ENCODE results near the gene NRXN2.

NRXN2 gene

DNA sequence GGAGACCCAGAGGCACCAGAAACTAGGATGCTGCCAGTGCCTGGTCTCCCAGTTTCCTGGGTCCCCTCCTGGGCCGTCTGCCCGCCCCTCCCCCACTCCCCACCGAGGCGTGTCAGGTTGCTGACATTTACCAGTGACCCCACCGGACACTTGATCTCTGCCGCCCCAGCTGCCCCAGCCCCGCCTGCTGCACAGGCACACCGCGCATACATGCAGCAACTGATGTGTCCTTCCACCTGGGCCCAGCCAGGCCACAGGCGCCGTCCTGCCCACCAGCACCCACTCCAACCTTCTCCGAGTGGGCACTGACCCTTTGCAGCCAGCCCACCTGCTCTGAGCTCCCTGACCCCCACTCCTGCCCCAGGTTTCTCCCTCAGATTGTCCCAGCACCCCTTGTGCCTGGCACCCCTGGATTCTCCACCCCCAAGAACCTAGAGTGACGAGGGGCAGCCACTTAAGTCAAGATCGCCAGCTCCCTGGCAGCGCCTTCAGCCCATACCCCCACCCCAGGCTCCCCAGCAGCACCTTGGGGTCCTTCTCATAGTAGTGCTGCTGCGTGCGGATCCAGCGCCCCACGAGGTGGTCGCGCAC, 36.2 kb upstream of the NRXN2 start:
- no peak overlapping the region for H3K4me3 ChIP-seq (ENCODE audit: low read depth, low read length)

DNA sequence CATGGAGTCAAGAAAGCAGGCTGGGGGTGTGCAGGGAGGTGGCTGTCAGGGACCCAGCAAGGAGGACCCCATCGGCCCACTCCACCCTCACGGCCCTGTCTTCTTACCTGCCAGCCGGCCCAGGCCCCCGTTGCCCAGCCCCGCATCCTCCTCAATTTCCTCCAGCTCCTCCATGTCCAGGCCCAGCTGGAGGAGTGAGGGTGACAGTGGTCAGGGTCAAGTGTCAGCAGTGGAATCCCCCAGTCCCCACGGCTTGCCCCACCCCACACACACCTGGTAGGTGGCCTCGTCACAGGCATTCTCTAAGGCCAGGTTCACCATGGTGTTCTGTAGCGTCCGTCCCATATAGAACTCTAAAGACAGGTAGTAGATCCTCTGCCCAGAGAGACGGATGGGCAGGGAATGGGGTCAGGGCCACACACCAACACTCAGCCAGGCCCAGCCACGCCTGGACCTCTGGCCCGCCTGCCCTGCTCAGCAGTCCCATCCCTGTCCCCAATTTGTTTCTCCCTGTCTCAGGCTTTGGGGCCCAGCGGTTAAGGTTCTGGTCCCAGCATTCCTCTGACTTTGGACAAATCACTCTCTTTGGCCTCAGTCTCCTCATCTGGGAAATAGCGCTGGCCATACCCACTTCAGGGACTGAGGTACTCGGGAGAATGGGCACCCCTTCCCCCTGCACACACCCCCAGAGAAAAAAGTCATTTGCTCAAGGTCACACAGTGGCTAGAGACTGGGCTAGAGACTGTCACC, 35.5 kb upstream of the NRXN2 start:
- no peak overlapping the region for H3K4me3 ChIP-seq (ENCODE audit: low read depth, low read length)

DNA sequence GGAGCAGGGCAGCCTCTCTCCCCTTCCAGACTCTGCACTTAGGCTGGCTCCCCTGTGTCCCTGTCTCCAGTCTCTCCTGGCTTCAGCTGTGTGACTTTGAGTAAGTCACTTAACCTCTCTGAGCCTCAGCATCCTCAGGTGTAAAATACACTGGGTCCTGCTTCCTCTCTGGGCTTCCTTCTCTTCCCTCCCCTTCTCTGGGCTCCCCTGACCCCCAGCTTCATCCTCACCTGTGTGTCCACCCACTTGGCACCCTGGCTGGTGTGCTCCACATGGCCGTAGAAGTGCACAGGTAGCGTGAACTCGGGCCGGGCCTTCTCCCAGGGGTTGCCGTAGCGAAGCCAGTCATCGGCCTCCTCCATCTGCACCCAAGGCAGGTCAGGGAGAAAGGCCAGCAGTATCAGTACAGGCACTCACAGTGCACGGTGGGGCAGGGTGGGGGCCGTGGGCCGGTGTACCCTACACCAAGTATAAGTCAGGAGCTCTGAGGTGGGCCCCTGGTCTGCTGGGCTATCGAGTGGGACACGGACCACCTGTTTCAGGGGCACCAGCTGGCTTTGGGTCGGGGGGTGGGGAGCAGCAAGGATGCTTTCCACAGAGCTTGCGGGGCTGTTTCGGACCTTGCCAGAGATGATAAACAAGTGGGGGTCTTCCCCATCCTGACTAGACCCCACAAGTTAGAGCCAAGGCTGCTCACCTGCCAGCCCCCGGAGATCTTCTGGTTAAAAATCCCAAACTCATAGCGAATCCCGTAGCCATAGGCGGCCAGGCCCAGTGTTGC, 34.7 kb upstream of the NRXN2 start:
- no peak overlapping the region for H3K4me3 ChIP-seq (ENCODE audit: low read depth, low read length)

DNA sequence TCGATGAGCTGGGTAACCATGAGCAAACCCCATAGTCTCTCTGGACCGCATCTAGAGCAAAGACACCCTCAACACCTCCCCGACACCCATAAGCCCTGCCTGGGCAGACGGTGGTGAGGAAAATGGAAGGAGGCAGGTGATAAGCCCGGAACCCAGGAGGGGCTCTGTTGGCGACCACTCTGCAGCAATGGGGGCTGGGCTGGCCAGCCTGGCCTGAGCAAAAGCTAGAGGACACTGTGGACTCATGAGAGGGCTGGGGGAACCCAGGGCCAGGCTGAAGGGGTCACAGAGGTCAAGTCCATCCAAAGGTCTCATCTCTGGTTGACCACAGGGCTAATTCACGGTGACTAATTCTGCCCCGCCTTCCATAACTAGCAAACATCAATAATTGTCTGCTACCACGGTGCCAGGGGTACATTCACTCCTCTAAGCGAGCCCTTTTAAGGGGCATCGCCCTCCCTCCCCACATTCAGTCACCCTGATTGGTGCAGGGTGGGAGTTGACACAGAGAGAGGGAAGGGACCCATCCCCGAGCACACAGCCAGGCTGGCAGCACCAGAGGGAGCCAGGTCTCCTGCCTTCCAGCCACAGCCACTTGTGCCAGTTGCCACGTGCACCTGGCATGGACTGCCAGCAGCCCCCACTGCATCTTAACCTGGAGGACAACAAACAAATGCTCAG, 32.8 kb upstream of the NRXN2 start:
- H3K4me3 ChIP-seq (ENCODE audit: low read depth, low read length) = no peak overlapping the region

DNA sequence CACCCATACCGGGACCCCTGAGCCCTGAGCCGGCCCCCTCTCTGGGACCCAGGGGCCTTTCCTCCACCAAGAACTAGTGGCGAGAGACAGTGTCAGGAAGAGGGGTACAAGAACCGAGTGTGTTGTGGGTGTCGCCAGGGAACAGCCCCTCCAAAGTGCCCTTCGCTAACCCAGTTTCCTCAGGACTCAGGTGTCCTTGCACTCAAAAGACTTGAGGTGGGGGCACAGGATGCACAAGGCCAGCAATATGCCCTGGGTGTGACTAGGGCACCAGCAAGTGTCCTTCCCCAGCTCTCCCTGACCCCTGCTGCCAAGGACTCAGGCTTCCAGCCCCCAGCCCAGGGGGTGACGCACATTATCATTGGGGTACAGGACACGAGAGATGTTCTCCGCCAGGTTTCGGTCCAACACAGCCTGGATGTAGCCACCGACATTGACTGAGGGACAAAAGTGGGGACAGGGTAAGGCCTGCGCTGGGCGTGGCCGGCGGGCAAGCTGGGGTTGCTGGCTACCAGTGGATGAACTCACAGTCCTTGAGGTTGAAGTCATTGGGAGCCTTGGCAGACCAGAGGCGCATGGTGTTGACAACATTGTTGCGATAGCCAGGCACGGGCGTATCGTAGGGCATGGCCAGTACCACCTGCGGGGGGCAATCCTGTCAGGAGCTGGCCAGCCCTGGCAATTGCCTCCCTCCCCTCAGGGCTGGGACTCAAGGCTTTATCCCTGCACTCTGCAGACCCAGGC, 32.1 kb upstream of the NRXN2 start:
- H3K4me3 ChIP-seq (ENCODE audit: low read depth, low read length) = no peak overlapping the region

DNA sequence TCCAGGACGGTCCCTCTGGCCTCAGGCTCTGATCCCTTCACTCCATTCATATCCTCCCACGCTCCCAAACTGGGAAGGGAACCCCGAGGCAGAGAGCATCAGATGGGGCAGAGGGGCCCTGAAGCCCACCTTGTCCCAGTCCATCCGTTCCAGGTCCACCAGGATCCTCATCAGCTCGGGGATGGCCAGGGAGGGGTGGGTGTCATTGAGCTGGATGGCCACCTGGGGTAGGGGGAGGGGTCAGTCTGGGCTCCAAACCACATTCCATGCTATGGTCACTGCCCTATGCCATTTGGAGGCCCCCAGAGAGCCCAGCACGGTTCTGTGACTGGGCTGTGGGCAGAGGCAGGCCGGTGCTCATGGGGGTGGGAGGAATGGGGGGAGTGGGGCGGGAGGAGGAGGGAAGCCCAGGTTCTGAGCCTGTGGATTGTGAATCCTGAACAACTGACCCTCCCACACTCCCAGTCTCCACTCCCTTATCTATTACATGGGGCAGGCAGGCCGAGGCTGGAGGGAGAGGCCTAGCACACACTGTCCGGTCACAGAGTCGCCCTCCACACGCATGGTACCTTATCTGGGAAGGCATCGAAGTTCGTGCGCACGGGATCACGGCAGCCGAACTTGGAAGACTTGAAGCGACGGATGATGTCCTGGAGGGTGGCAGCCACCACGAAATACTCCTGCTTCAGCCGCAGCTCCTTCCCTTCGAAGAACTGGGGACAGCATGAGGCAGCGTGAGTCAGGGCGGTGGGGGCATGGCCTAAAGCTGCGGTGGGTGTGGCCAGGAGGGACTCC, 31.3 kb upstream of the NRXN2 start:
- H3K4me3 ChIP-seq (ENCODE audit: low read depth, low read length) = no peak overlapping the region

DNA sequence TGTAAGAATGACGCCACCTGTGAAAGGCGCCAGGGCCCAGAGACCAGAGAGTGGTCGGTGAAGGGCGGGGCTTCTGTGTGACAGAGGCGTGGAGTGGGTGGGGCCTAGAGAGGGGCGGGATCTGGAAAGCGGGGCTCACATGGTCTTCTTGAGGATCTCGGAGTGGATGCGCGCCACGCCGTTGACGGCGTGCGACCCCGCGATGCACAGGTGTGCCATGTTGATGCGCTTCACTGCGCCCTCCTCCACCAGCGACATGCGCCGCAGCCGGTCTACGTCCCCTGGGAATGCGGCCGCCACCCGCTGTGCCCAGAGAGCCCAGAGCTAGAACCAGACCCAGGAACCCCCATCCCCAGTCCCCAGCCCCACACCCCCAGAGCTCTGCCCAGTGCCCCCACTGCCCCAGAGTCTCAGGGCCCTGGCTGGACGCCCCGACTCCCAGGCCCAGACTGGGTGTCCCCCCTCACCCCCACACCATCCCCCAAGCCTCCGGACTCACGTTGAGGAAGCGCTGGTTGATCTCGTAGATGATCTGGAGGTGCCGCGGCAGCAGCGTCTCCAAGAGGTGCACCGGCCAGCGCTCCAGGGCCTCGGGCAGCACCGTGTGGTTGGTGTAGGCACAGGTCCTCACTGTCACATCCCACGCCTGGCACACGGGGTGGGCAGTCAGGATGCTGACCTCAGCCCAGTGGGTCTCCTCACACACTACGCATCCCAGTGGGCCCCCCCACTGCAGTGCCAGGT, 30.6 kb upstream of the NRXN2 start:
- H3K4me3 ChIP-seq (ENCODE audit: low read depth, low read length) = no peak overlapping the region

DNA sequence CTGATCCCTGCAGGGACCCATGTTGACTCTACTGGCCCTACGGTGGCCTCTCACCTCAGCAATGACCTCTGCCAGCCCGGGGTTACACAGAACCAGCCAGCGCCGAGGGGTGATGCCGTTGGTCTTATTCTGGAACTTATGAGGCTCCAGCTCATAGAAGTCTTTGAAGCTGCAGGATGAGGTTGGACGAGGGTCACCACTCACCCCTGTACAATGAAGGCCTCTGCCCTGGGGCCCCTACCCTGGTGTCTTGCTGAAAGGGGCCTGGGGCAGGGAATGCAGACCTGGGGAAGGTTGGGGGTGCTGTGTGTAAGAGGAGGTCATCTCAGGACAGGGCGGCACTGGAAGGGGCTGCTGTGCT, 30.0 kb upstream of the NRXN2 start:
- no peak overlapping the region for H3K4me3 ChIP-seq (ENCODE audit: low read depth, low read length)

DNA sequence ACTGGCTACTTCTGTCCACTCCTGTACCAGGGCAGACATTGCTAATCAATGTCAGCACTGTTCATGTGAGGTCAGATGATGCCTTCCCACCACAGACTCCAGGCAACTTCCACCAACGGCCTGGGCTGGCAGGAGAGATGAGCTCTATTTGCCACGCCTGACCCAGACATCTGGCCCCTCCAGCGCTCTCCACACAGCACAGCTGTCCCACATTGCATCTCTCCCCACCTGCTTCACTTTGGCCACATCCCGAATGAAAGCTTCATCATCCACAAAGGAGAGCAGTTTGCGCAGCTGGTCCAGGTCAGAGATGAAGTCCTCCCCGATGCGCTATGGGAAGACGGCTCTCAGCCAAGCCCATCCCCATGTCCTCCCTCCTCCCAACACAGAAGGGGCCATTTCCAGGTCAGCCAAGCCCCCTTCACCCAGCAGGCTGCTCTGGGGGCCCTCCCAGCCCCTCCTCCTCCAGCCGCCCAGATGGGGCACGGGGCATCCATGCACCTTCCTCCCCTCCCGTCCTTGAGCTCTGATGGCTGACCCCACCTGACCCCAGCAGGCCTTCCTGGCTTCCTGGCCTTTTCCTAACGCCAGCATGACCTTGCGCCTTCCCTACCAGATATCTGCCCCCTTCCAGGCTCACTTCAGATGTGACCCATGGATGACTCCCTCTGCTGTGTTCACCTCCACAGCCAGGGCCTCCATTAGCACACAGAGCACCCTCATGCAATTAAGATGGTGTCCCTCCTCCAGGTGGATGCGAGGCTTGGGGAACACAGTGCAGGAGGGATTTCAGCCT, 29.4 kb upstream of the NRXN2 start:
- no peak overlapping the region for H3K4me3 ChIP-seq (ENCODE audit: low read depth, low read length)

DNA sequence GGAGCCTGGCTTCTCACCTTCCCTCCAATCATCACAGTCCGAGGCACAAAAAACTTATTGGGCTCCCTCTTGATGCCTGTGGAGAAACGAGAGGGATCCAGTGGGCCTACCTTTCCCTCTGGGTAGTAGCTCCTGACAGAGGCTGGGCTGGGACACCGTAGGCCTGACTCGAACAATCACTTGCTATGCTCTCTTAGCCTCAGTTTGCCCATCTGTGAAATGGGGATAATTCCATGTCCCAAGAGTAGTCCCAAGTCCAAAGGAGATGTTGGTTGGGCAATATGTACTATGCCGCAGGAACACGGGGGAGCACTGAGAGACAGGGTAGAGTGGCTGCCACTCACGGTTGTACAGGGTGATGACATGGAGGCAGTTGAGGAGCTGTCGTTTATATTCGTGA, 28.6 kb upstream of the NRXN2 start:
- no peak overlapping the region for H3K4me3 ChIP-seq (ENCODE audit: low read depth, low read length)

DNA sequence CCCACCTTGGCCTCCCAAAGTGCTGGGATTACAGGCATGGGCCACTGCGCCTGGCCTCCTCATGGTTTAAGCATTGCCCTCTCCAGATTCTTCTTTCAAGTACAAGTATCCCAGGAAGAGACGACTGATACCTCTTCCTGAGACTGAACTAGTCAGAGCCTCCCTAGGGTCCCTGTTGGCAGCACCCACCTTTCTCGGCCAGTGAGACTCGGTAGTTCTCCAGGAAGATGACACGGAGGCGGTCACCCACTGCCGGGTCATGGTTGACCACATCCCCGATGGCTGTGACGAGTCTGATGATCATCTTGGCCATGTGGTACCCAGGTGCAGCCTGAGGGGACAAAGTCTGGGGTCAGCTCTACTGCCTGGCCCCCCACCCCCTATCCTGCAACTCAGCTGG, 28.1 kb upstream of the NRXN2 start:
- H3K4me3 ChIP-seq (ENCODE audit: low read depth, low read length) = no peak overlapping the region

DNA sequence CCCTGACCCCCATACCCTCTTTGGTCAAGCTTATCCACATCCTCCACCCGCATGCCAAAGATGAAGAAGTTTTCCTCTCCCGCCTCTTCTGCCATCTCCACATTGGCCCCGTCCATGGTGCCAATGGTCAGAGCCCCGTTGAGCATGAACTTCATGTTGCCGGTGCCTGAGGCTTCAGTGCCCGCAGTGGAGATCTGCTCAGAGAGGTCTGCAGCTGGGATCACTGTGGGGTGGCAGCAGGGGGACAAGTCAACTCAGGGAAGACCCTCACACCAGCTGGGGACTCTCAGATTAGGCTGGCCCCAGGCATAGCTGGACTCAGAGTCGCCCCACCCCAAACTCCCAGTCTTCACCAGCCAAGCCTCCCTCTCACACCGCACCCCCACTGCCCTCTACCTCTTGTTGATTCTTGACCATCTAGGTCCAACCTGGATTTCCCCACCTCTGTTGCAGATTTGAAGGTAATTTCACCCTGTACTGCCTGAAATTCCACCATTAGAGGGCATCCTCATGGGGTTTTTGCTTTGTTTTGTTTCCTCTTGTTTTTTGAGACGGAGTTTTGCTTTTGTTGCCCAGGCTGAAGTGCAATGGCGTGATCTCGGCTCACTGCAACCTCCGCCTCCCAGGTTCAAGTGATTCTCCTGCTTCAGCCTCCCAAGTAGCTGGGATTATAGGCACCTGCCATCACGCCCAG, 27.5 kb upstream of the NRXN2 start:
- H3K4me3 ChIP-seq (ENCODE audit: low read depth, low read length) = no peak overlapping the region

DNA sequence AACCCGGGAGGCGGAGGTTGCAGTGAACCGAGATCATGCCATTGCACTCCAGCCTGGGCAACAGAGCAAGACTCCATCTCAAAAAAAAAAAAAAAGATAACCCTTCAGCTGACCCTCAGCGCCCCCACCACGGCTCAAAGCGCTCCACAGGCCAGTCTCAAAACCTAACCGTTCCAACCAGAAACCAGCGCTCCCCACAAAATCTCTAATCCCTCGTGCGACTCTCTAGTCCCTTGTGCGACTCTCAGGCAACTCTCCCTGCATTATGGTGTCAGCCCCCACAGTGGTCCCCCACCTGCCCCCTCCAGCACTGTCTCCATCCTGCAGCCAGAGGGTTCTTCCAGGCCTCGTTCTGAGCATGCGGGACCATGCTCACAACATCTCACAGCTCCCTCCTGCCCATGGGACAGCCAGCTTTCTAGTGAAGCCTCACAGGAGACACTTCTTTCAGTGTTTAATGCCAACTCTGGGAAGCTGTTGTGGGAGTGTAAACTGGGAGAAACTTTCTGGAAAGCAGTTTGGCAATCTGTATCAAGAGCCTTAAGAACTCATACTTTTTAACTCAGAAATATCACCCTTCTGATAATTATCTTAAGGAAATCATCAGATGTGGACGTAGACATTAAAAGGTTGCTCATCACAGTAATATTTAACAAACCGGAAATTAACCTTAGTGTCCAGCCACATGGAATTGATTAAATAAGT, 25.1 kb upstream of the NRXN2 start:
- no peak overlapping the region for H3K4me3 ChIP-seq (ENCODE audit: low read depth, low read length)

DNA sequence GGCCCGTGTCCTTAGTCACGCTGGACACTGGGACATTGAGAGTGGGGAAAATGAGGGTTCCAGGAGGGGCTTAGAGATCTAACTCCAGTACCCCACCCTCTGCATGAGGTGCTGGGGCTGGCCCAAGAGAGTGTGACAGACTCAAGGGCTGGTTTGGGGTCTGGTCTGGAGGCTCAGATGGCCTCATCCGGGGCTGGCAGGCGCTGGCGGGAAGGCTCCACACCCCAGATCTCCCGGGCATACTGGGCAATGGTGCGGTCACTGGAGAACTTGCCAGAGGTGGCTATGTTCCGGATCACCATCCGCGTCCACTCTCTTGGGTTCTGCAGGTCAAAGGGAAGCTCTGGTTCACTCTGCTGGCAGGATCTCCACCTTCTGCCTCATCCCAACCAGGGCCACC, 23.5 kb upstream of the NRXN2 start:
- no peak overlapping the region for H3K4me3 ChIP-seq (ENCODE audit: low read depth, low read length)

DNA sequence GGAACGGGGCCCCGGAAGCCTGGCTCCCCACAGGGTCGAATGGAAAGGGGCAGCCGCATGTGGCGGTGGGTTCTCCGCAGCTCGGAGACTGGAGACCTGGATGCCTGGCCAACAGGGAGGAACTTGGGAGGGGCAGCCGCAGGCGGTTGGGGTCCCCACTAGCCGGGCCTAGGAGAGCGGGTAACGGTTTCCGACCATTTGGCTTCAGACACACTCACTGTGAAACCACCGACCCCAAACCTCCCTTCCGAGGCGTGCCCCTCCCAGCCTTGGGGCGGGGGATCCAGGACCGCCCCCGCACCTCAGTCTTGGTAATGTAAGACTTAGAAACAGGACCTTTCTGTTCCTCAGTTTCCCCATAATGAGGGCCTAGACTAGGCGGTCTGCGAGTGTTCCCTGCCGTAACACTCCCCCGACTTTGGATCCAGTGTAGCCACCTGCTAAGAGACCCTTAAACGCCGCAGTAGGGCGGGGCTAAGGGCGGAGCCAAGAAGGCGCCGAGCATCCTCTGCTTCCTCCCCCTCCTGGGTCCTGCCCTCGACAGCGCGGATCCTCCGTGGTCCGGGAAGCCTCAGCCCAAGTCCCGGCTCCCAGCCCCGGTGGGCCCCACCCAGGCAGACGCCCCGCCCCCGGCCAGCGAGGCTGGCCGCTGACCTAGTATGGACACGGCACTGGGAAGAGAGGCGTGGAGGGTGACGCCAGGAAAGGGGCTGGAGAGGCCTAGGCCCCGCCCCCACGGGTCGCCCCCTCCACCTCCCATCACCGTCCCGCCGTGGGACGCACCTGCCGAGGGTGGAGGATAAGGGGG, 22.7 kb upstream of the NRXN2 start:
- H3K4me3 ChIP-seq (ENCODE audit: low read depth, low read length) = peak overlapping the region; percentile 44

DNA sequence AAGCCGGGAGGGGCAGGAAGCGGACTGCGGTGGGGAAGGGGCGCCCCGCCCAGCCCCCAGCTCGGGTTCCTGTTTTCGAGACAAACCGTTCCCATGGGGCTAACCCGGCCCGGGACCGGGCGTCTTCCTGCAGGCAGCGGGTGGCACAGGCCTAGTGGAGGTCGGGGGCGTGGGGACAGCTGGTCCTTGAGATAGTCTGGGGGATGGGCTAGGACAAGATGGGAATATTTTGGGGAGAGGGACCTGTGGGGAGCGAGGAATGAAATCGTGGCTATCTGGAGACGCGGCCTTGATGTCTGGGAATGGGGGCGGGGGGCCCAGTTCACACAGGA, 22.2 kb upstream of the NRXN2 start:
- peak overlapping the region; percentile 44 for H3K4me3 ChIP-seq (ENCODE audit: low read depth, low read length)

Data from iPS-11a (cell line).